Suprapubic skin (tissue), 4 donors: ENCODE measurements around the gene PPP3CB.

Experiments used
- EP300 ChIP-seq: sonication (generic); formaldehyde crosslinking; IDR thresholded peaks from one replicate; pipeline ENCODE4 v1.6.1; 2017; ENCODE audit warnings: antibody characterized with exemption
- POLR2A ChIP-seq, 2 donors: fragments of 450-650 bp; IDR thresholded peaks; one replicate each; pipeline ENCODE4 v1.6.1; 2017; ENCODE audit warnings: antibody characterized with exemption in 2 of 2, mild to moderate bottlenecking in 2 of 2, moderate library complexity in 2 of 2
- POLR2AphosphoS5 ChIP-seq, 3 donors: sonication (generic); formaldehyde crosslinking; IDR thresholded peaks; one replicate each; pipeline ENCODE4 v1.6.1; 2017; ENCODE audit warnings: antibody characterized with exemption in 3 of 3
- TF ChIP-seq, protein P1 (sequence below), 2 donors: fragments of 200-600 bp in 1 of 2; fragments of 450-650 bp in 1 of 2; sonication (generic) in 1 of 2; IDR thresholded peaks; one replicate each; pipeline ENCODE4 v1.5.1; 2016 to 2019; ENCODE audit warnings: antibody characterized with exemption in 2 of 2, mild to moderate bottlenecking in 1 of 2, moderate library complexity in 1 of 2

DNA sequence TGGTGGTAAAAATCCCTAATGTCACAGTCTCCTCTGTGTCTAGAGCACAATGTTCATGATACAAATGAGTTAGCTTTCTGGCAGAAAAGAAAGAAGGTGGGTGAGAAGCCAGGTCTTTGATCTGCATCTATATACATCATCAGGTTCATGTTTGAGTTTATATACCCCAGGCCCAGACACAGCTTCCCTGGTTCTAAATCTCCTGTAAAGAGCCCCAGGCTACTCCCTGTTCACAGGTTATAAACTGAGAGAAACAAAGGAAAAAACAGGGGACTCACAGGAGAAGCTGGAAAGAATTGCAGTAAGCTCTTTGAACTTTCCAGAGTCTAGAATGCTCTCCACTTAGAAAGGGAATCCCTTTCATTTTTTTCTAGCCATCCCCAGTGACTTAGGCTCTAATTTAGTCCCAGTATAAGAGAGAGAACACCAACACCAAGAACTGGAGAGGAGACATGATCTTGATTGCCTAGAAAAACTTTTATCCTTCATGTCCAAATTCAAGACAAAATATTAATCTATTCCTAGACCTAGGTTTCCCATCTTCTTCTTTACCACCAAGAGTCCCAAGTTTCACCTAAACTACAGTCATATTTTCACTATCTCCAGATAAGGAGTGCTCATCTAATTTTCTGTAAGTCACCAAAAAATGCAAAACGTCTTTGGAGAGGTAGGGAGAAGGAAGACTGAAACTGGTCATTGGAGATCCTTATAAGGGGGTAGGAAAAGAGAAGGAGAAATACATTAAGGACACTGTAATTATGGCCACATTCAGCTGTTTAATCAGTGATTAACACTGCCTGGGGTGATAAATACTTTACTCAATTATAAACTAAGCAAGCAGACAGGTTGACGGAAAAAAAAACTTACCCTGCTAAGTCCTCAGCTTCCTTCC, 62.9 kb downstream of the PPP3CB start:
- TF ChIP-seq, protein P1, sequence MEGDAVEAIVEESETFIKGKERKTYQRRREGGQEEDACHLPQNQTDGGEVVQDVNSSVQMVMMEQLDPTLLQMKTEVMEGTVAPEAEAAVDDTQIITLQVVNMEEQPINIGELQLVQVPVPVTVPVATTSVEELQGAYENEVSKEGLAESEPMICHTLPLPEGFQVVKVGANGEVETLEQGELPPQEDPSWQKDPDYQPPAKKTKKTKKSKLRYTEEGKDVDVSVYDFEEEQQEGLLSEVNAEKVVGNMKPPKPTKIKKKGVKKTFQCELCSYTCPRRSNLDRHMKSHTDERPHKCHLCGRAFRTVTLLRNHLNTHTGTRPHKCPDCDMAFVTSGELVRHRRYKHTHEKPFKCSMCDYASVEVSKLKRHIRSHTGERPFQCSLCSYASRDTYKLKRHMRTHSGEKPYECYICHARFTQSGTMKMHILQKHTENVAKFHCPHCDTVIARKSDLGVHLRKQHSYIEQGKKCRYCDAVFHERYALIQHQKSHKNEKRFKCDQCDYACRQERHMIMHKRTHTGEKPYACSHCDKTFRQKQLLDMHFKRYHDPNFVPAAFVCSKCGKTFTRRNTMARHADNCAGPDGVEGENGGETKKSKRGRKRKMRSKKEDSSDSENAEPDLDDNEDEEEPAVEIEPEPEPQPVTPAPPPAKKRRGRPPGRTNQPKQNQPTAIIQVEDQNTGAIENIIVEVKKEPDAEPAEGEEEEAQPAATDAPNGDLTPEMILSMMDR (IDR thresholded peaks at IDR 0.05), result no peak
- TF ChIP-seq POLR2AphosphoS5 (IDR thresholded peaks at IDR 0.05), result no peak
- no peak for TF ChIP-seq POLR2A (IDR thresholded peaks at IDR 0.05)
- no peak for TF ChIP-seq EP300
